Duodenal mucosa (tissue), 2 donors: ENCODE data around the gene GLMN.
"Not testable (repeated sequence)": the region's sequence is repeated elsewhere in the genome, so short reads cannot be mapped to it uniquely, and the experiment has no call there.

ENCODE experiments used
- H3K27ac ChIP-seq: one replicate; pipeline ENCODE4 v1.7.0; 2013; ENCODE audit warnings: low read depth, low read length
- H3K27me3 ChIP-seq, 2 donors: one replicate each; pipeline ENCODE4 v1.7.0; 2013; ENCODE audit warnings: low read length in 2 of 2, control low read depth in 1 of 2; ENCODE audit not compliant: insufficient read depth in 2 of 2, control insufficient read depth in 1 of 2
- H3K36me3 ChIP-seq, 2 donors: one replicate each; pipeline ENCODE4 v1.7.0; 2013; ENCODE audit warnings: low read length in 2 of 2, control low read depth in 1 of 2; ENCODE audit not compliant: insufficient read depth in 2 of 2, control insufficient read depth in 1 of 2
- H3K4me1 ChIP-seq, 2 donors: one replicate each; pipeline ENCODE4 v1.7.0; 2013; ENCODE audit warnings: low read length in 2 of 2, control low read depth in 1 of 2; ENCODE audit not compliant: insufficient read depth in 2 of 2, control insufficient read depth in 1 of 2
- H3K4me3 ChIP-seq, 2 donors: one replicate each; pipeline ENCODE4 v1.7.0; 2013; ENCODE audit warnings: low read length in 2 of 2, low read depth in 1 of 2
- H3K9ac ChIP-seq, 2 donors: one replicate each; pipeline ENCODE4 v1.7.0; 2013; ENCODE audit warnings: low read length in 2 of 2, low read depth in 1 of 2
- H3K9me3 ChIP-seq, 2 donors: one replicate each; pipeline ENCODE4 v1.7.0; 2013; ENCODE audit warnings: low read length in 2 of 2, control low read depth in 1 of 2; ENCODE audit not compliant: control insufficient read depth in 1 of 2

GLMN gene

DNA sequence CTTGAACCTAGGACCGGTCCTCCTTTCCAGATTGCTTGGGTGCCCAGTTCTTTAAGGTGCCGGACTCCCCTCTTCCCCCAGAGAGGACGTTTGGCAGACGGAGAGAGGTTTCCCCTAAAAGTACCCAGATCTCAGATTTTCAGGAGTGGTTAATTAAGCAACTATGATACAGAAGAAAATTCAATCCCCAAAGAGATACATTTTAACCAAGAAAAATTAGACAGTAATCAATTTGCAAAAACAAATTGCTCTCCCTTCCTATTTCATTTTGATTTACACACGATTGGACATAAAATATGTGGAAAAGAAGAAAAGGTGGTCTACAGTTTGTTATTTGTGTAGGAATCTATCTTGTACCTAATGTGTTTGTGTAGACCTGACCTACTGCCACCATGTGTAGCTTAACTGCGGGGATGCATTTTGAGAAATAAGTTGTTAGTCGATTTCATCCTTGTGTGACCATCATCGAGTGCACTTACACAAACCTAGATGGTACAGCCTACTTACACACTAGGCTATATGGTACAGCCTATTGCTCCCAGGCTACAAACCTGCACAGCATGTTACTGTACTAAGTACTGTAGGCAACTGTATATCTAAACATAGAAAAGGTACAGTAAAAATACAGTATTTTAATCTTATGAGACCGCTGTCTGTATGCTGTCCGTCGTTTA lies 827 bp upstream of the GLMN start:
- Histone ChIP-seq H3K27me3 (no peaks in the 10 kb centered on the region), H3K9me3 (no peaks in the 10 kb centered on the region), H3K36me3 (peaks cover 2 to 5% of the 10 kb centered on the region in 2 donors), H3K27ac (no peak overlapping the region), H3K9ac (peak overlapping the region; percentile 92 to 94), H3K4me3 (peak overlapping the region; percentile 93 to 100), H3K4me1 (peaks cover 0 to 3% of the 10 kb centered on the region in 2 donors)

GRCh38 chr1:92298213-92298572 lies 594 bp downstream of the GLMN start:
- Histone ChIP-seq H3K4me1 (peaks cover 0 to 3% of the 10 kb centered on the region in 2 donors), H3K36me3 (no peaks in the 10 kb centered on the region), H3K9ac (peak overlapping the region; percentile 94 to 98), H3K27me3 (no peaks in the 10 kb centered on the region), H3K9me3 (no peaks in the 10 kb centered on the region), H3K27ac (peak overlapping the region; percentile 95), H3K4me3 (peak overlapping the region; percentile 93 to 100)

GRCh38 chr1:92291372-92291999 lies 7.3 kb downstream of the GLMN start:
- Histone ChIP-seq H3K4me3 (no peak overlapping the region), H3K36me3 (peaks cover 0 to 9% of the 10 kb centered on the region in 2 donors), H3K9me3 (no peaks in the 10 kb centered on the region), H3K9ac (no peak overlapping the region), H3K27me3 (no peaks in the 10 kb centered on the region), H3K4me1 (no peaks in the 10 kb centered on the region), H3K27ac (no peak overlapping the region)

DNA sequence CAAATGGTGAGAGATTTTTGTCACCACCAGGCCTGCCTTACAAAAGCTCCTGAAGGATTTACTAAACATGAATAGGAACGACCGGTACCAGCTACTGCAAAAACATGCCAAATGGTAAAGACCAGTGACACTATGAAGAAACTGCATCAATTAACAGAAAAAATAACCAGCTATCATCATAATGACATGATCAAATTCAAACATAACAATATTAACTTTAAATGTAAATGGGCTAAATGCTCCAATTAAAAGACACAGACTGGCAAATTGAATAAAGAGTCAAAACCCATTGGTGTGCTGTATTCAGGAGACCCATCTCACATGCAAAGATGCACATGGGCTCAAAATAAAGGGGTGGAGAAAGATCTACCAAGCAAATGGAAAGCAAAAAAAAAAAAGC lies 17.4 kb downstream of the GLMN start:
- H3K27me3 ChIP-seq, H3K27ac ChIP-seq, H3K4me3 ChIP-seq, H3K9me3 ChIP-seq, H3K9ac ChIP-seq, H3K4me1 ChIP-seq, H3K36me3 ChIP-seq: not testable (repeated sequence)

DNA sequence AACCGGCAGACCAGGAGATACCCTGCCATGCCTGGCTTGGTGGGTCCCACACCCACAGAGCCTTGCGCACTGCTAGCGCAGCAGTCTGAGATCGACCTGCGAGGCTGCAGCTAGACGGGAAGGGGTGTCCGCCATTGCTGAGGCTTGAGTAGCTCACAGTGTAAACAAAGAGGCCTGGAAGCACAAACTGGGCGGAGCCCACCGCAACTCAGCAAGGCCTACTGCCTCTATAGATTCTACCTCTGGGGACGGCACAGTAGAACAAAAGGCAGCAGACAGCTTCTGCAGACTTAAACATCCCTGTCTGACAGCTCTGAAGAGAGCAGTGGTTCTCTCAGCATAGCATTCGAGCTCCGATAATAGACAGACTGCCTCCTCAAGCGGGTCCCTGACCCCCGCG lies 19.0 kb downstream of the GLMN start:
- not testable (repeated sequence) for H3K9me3 ChIP-seq, H3K36me3 ChIP-seq, H3K27me3 ChIP-seq, H3K4me3 ChIP-seq, H3K27ac ChIP-seq, H3K4me1 ChIP-seq, H3K9ac ChIP-seq

DNA sequence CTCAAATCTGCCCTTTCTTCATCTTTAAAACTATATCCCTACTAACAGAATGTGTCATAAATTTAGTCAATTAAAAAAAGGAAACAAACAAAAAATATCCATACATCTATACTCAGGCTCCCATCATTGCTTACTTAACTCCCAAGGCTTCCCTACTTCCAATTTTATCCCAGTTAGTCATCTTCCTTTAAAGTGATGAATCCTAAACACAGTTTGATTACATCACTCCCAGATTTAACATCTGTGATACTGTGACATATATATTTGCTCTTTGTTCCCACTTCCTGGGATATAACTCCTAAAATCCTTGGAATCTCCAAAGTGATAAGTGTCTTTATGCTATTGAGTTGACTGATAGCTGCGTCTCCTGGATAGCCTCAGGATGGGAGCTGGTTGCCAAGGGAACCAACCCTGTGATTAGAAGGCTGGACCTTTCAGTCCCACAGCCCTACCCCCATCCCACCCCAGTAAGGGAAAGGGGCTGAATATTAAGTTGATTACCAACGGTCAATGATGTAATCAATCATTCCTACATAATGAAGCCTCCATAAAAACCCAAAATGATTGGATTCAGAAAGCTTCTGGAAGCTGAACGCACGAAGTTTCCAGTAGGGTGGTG lies 21.6 kb downstream of the GLMN start:
- Histone ChIP-seq H3K27ac (no peak overlapping the region), H3K36me3 (peaks cover 8 to 18% of the 10 kb centered on the region in 2 donors), H3K4me3 (no peak overlapping the region), H3K9ac (no peak overlapping the region), H3K4me1 (no peaks in the 10 kb centered on the region), H3K27me3 (no peaks in the 10 kb centered on the region), H3K9me3 (no peaks in the 10 kb centered on the region)

- Histone ChIP-seq H3K4me1 (no peaks in the 10 kb centered on the region), H3K27me3 (no peaks in the 10 kb centered on the region), H3K9ac (no peak overlapping the region), H3K36me3 (peaks cover 8 to 18% of the 10 kb centered on the region in 2 donors), H3K27ac (no peak overlapping the region), H3K4me3 (no peak overlapping the region), H3K9me3 (no peaks in the 10 kb centered on the region)
Measured at GRCh38 chr1:92276082-92276481, 22.7 kb downstream of the GLMN start.

- Histone ChIP-seq H3K27me3 (no peaks in the 10 kb centered on the region), H3K4me3 (no peak overlapping the region), H3K27ac (no peak overlapping the region), H3K36me3 (peaks cover 8 to 22% of the 10 kb centered on the region in 2 donors), H3K9ac (no peak overlapping the region), H3K9me3 (no peaks in the 10 kb centered on the region), H3K4me1 (no peaks in the 10 kb centered on the region)
Measured at GRCh38 chr1:92274939-92275338, 23.8 kb downstream of the GLMN start.

DNA sequence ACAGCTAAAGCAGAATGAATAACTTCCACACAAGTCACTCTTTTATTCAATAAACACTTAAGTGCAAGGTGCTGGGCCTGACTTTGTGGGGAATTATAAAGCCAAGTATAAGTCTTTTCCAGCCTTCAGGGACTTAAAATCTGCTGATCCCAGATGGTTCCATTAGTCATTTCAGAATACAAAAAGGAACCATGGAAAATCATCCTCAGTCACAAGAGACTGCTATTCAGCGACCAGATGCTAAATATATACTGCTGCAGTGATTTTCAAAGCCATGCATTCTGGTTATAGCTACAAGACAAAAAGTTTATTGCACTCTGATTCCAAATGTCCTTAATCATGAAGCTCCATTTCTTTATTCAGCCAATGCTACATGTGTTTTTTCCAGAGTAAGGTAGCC lies 25.7 kb downstream of the GLMN start:
- no peak overlapping the region for H3K27ac ChIP-seq
- peaks cover 8 to 18% of the 10 kb centered on the region in 2 donors for H3K36me3 ChIP-seq
- H3K9ac ChIP-seq, result no peak overlapping the region
- H3K9me3 ChIP-seq, result no peaks in the 10 kb centered on the region
- no peak overlapping the region for H3K4me3 ChIP-seq
- H3K4me1 ChIP-seq, result no peaks in the 10 kb centered on the region
- no peaks in the 10 kb centered on the region for H3K27me3 ChIP-seq

DNA sequence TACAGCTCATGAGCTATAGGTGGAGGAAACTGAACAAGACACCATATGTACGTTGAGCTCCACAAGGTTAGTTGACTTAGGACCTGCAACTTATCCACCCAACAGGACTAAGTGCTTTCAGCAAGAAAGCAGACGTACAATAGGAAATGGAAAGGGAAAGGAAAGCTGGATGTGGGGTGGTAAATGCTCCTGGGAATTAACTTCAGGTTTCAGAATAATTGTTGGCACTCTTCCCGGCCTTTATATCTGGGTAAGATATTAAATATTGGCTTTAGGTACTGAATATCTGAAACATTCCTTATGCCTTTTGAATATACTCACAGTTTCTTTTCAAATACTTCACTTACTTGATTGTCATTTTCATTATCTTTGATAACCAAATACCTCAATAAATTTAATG lies 36.3 kb downstream of the GLMN start:
- Histone ChIP-seq H3K4me1 (no peaks in the 10 kb centered on the region), H3K4me3 (no peak overlapping the region), H3K9ac (no peak overlapping the region), H3K27ac (no peak overlapping the region), H3K27me3 (no peaks in the 10 kb centered on the region), H3K9me3 (no peaks in the 10 kb centered on the region), H3K36me3 (peaks cover 2 to 5% of the 10 kb centered on the region in 2 donors)
